ENCODE results near the gene CALM3.
"Not testable (repeated sequence)": the region's sequence is repeated elsewhere in the genome, so short reads cannot be mapped to it uniquely, and the experiment has no call there.

Gene CALM3

DNA sequence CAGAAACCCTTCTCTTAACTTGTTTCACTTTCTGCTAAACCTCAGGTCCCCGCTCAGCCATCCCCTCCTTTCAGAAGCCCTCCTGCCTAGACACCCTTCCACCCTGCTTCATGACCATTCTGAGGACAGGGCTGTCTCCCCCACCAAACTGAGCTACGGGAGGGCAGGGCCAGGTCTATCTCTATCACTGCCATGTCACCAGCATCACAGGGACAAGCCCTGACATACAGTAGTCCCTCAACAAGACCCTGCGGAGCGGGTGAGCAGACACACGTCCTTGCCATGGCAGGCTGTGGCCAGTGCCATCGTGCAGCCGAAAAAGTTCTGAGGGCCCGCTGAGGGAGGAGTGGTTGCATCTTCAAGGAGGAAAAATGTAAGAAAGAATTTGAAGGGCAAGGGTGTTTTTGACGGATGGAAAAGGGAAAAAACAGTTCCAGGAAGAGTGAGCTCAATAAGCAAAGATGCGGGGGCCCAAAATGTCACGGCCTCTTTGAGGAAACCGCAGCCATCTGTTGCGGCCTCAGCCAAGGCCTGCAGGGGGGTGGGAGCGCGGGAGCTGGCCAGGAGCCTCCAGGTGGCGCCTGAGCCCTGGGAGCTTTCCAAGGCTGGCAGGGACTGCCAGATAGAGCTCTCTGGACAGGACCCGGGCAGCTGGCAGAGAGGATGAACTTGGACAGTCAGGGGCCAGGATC lies 15.6 kb downstream of the CALM3 start:
- no peak for DNase-seq (ENCODE audit: low read depth)

DNA sequence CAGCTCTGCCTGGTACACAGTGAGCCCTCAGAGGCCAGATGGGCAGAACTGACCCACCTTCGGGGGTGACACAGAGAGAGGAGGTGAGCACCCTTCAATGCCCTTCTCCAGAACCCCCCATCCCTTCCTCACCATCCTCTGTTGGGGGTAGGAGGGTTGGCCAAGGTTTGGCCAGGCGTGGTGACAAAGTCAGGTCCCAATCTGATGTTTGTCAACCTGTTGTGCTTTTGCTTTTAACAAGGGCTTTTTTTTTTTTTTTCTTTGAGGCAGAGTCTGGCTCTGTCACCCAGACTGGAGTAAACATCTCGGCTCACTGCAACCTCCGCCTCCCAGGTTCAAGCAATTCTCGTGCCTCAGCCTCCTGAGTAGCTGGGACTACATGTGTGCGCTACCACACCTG lies 16.5 kb downstream of the CALM3 start:
- DNase-seq (ENCODE audit: low read depth): no peak

DNA sequence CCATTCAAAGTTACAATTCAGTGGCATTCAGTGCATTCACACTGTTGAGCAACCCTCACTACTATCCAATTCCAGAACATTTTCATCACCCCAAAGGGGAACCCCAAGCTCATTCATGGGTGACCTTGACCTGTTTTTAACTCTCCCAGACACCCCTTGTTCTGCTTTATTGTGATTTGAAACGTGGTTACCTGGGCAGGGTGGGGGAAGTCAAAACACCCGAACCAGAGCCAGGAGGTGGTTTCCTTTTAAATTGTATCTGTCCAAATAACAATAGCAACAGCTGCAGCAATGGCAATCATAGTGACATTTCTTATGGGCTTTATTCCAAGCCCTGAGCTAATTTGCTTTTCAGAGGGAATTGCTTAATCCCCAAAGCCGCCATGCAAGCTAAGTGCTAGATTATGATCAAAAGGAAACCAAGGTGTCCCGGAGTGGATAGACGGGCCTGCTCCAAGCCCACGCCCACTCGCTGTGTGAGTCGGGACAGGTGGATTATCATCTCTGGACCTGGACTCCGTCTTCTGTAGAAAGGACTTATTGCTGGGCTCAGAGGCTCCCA lies 17.6 kb downstream of the CALM3 start:
- peak; percentile 24 for DNase-seq (ENCODE audit: low read depth)

DNA sequence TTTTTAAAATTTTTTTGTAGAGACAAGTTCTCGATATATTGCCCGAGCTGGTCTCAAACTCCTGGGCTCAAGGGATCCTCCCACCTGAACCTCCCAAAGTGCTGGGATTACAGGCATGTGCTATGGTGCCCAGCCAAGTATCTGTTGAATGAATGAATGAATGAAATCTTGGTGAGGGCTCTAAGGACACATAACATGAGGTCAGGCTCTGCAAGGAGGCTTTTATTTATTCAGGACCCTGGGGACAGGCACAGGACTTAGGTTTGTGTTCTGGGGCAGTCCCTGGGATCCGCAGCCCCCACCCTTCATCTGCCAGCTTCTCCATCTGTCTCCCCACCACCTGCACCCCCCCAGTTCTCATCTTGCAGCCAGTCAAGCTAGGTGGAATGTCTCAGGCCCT lies 19.1 kb downstream of the CALM3 start:
- no peak for DNase-seq (ENCODE audit: low read depth)

DNA sequence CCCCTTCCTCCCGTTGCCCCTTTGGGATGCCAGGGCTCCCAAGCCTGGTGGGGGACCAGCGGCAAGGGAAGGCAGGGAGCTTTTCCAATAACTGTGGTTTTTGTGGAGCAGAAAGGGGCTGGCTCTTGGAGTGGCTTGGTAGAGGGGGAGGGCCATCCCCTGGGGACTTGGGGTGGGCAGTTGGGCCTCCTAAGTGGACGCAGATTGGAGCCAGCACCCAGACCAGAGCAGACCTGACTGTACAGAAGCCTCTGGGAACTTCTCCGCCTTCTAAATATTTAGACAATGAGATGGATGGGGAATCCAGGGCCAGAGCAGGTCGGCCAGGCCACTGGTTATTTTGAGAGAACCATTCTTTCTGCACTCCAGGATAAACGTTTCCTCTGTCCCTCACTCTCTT lies 19.6 kb downstream of the CALM3 start:
- peak; percentile 34 for DNase-seq (ENCODE audit: low read depth)

DNA sequence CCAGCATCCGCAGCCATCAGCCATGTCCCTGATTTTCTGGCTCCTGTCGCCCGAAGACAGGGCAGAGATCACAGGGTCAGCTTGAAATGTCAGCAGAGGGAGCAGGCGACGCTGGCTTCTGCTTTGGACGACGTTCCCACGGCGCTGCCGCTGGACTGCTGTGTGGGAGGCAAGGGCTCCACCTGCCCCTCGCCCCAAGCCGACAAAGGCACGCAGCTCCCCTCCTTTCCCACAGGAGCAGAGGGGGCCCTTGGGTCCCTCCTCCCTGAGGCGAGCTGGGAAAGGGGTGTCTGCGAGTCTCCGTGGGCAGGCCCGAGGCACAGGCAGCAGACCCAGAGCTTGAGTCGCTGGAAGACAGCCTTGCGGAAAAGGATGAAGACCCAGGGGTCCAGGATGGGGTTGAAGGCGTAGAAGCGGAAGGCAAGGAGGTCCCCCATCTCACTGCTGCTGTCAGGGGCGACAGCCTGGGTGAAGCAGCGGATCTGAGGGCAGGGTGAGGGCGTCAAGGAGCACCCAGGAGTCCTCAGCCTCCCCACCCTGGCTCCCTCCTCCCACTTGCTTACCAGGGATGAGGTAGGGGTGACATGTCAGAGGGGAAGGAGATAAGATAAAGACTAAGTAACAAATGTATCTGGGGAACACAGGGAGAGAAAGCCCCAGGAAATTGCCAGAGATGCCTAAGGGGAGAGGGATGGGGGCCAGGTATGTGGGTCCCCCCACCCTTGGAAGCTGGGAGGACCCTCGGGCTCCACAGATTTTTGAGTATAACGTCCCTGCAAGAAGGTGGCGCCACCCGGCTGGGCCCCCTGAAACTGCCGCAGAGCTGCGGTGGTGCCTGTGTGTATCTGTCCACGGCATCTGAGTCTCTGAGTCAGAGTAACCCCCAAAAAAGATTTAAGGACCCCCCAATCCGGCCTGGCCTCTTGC lies 20.3 kb downstream of the CALM3 start:
- no peak for DNase-seq (ENCODE audit: low read depth)

DNA sequence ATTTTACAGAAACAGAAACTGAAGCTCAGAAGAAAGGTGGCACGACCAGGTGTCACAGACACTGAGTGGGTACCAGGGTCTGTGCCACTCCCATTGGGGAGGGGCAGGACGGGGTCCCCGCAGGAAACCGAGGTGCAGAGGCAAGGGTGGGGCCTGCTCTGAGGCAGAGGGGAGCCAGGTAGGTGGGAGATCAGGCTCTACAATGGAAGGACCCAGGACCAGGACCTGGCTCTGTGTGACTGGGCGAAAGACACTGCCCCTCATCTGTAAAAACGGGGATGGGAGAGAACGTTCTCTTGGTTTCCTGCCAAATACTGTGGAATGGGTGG lies 21.0 kb downstream of the CALM3 start:
- DNase-seq (ENCODE audit: low read depth): no peak

DNA sequence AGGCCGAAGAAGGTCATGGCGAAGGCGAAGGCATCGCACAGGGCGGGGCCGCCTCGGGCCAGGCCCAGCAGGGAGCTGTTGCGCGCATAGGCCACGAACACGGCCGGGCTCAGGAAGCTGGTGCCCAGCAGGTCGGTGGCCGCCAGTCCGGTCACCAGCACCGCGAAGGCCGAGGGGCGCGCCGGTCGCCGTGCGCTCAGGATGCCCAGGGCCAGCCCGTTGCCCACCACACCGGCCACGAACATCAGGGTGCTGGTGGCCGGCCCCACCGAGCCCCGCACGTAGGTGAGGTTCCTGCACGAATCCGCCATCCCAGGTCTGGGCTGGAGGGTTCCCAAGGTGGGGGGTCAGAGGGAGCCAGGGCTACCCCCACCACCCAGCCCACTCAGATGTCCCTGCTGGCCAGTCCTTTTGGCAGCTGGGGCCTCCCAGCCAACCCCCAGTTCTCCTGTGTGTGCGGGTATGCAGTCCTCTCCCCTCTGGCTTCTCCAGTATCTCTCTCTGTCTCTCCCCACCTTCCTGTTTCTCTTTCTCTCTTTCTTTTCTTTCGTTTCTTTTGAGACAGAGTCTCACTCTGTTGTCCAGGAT lies 22.9 kb downstream of the CALM3 start:
- DNase-seq (ENCODE audit: low read depth): no peak

DNA sequence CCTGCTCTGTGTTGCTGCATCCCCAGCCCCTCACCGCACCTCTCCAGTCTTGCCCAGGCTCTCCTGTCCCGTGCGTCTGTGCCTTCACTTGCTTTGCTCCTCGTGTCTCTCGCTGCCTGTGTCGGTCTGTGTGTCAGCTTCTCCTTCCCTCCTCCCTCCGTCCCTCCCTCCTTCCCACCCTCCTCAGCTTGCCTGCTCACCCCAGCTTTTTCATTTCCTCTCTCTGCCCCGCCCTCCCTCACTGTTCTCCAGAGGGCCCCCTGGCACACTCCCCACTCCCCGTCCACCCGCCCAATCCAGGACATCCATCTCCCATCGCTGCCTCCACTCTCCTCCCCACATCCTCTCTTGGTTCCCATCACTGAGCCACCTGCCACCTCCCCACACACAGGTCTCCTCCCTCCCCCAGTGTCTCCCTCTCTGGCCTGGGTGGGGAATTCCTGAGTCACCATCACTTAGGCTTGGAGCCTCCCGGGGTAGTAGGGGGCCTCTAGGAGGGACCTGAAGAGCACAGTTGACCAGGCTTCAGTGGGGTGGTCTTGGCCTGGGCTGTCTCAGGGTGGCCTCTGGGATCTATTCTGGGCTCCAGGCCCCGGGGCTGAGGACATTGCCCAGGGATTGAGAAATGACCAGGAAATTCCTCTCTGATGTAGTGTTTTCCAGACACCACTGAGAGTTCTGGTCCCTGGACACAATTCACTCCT lies 24.0 kb downstream of the CALM3 start, which contains the start of gene PTGIR:
Gene PTGIR (minus strand): TSS at position 132 of the 704 bp plus-strand sequence. CDS start 864 bp downstream, outside the sequence.
- peak; percentile 78 for DNase-seq (ENCODE audit: low read depth)

DNA sequence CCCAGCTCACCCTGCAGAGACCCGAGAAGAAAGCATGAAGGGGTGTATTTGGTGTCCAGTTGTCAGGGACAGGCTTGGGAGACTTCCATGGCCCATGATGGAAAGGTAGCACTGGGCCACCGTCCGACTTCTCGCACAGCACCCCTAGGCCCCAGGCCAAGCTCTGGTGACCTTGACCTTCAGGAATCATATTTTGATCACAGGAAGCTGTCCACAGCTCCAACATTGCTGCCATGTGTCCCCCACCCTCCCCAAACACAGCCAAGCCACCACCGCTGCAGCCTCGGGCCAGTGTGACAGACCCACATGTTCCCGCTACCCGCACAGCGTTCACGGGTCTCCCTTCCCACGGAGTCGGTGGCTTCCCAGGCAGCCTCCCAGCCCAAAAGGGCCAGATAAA lies 24.6 kb downstream of the CALM3 start:
- no peak for DNase-seq (ENCODE audit: low read depth)

DNA sequence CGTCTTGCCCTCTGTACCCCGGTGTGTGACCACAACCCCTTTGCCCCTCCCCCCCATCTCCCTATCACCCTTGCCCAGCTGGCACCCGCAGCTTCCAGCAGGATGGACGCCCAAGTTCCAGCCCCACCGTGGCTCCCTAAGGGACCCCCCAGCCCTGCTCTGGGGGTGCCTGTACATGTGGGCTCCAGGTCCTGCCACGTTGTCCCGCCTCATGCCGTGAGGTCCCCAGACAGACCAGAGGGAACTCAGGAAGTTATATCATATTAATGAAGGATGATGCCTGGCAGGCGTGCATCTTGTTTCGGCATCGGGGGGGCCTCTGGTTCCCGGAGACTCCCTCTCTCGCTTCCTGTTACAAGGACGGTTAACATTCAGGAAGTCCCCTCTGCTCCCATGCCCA lies 25.3 kb downstream of the CALM3 start:
- DNase-seq (ENCODE audit: low read depth): no peak

DNA sequence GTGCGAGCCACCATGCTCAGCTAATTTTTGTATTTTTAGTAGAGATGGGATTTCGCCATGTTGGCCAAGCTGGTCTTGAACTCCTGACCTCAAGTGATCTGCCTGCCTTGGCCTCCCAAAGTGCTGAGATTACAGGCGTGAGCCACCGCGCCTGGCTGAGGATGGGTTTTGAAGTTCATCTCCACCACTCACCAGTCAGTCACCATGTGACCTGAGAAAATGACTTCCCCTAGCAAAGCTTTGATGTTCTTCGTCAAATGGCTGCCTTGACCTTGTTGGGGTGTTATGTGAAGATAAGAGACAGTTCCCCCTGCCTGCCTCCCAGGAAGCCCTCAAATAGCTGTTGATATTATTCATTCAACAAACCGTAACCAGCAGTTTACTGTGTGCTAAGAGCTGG lies 27.8 kb downstream of the CALM3 start:
- DNase-seq (ENCODE audit: low read depth): not testable (repeated sequence)

DNA sequence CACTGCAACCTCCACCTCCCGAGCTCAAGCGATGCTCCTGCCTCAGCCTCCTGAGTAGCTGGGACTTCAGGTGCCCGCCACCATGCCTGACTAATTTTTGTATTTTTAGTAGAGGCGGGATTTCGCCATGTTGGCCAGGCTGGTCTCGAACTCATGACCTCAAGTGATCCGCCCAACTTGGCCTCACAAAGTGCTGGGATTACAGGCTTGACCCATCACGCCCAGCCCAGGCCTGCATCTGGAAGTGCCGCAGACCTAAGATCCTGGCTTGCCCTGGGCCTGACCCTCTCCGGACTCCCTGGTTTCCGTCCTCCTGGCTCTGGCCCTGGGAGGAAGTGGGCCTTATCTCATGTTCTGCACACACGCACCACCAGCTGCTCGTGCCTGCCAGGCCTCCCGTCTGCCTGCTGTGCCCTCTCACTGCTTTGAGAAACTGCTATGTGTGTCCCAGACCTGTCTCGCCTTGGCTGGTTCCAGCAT lies 28.5 kb downstream of the CALM3 start:
- no peak for DNase-seq (ENCODE audit: low read depth)

DNA sequence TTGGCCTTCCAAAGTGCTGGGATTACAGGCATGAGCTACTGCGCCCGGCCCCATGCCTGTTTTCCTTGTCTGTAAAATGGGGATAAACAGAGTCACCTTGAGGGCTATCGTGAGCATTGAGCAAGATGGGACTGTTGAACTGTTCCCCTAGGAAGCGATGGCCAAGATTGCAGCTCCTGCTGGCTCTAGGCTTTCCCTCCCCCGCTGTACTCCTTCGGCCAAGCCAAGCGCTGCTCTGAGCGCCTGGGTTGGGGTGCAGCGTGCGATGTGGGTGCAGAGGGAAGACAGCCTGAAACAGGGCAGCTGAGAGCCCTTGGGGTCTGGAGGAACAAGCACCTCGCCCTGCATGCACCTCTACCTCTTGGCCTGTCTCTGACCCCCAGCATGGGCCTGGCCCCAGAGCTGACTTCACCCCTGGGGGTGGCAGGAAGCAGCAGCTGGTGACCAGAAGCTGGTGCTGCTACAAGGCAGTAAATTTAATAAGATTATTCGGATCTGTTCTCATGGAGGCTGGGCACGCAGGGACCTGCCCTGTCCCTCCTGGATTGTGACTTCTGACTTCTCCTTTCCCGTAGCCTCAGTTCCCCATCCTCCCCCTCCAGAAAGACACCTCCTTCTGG lies 29.6 kb downstream of the CALM3 start:
- no peak for DNase-seq (ENCODE audit: low read depth)

DNA sequence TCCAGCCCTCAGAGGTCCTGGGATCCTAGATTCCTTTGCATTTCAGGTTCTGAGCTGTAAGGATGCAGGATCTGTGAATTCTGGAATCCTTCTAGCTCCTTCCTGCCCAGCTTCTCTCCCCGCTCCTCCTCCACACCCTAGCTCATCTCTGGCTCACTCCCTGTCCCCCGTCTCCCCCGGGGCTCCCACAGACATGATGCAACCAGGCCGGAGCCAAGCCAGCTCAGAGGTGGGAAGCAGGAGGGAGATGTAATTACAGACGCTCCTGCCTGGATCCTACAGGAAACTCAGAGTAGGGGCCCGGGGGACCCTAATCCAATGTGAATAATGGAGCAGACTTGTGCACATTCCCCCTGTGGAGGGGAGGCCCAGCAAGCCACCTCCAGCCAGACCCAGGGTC lies 30.4 kb downstream of the CALM3 start:
- peak; percentile 31 for DNase-seq (ENCODE audit: low read depth)

DNA sequence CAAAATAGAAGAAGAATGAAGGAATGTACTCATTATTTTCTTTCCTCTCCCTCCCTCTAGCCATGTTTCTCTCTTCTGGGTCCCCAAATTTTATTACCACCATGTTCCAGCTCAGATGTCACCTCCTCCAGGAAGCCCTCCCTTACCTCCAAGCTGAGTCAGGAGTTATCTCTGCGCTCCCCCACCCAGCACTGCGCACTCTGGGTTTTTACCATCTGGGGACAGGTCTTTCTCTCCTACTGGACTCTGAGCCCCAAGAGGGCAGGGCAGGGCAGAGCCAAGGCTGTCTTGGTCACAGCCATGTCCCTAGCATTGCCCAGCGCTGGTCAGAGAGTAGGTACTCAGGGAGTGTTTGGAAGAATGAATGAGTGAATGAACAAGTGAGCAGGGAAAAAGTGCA lies 32.0 kb downstream of the CALM3 start:
- no peak for DNase-seq (ENCODE audit: low read depth)

DNA sequence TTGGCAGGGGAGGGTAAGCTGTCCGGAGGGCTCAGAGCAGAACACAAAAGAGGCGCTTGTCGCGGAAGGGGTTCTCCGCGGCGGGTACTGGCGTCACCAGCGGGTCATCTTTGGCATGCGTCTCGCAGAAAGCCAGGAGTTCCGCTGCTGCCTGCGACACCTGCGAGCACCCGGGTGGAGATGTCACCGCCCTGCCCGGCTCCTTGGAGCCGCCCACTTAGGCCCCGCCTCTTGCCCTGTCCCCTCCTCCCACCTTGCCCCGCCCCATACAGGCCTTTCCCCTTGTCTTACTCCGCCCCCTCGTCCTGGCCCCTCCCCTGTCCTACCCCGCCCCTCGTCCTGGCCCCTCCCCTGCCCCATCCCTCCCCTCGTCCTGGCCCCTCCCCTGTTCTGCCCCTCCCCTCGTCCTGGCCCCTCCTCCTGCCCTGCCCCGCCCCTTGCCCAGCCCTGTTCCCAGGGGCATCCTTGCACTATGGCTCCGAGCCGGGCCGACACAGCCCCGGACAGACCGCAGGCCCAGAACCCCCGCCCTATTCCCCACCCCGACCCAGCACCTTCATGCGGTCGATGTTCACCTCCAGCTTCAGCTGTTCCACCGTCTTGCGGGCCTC lies 33.0 kb downstream of the CALM3 start:
- no peak for DNase-seq (ENCODE audit: low read depth)

DNA sequence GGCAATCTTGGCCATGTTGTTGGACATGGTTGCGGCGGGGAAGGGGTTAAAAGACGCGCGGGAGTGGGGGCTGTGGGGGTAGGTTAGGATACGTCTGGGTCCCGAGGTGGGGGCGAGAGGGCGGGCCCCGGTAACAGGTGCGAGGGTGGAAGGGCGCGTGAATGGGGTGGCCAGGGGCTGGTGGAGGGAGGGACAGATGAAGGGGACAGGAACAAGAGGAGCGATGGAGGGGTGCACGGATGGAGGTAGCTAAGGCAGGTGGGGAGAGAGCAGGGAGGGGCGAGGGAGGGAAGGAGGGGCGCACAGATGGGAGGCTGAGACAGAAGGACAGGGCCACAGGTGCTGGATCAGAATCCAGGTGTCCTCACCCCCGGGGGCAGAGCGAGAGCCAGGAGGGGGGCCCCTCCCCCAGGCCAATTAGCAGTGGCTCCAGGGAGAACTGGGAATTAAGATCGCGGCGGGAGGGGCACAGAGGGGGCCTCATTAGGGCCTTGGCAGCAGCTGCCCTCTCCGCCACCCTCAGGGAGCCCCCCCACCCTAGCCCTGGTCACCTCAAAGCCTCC lies 33.6 kb downstream of the CALM3 start:
- DNase-seq (ENCODE audit: low read depth): no peak

DNA sequence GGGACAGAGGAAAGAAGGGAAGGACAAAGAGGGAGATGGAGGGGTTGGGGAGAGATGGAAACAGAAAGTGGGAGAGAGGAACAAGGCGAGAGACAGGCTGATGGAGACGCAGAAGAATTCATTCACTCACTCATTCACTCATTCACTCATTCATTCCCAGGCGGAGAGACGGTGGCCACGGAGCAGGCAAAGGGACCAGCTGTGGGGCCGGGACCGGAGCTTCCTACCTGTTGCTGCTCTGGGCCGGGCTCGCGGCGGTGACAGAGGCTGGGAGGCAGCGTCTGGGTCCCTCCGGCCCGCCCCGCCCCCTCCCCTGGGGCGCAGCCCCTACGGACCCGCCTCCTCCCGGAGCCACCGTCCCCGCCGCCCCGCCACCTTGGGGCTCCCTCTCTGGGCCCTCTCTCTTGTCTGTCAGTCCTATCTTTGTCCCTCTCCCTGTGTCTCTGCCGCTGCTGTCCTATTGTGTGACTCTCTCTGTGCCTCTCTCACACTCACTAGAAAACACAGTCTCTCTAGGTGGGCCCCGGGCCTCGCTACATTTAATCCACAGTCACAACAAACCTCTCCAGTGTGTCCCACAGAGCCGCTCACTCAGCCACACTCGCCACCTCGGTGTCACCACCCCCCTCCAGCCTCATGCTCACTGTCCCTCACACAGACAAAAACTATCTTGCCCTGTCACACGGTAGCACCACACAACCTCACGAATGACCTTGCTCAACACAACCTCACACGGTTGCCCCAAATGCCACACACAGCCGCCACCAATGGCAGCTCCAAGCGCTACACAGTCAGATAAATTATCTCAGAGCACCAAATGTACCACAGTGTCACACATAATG lies 35.0 kb downstream of the CALM3 start, which contains the start of gene GNG8:
Gene GNG8 (minus strand): TSS at position 283 of the 842 bp plus-strand sequence. CDS start 1,520 bp downstream, outside the sequence.
- no peak for DNase-seq (ENCODE audit: low read depth)

DNA sequence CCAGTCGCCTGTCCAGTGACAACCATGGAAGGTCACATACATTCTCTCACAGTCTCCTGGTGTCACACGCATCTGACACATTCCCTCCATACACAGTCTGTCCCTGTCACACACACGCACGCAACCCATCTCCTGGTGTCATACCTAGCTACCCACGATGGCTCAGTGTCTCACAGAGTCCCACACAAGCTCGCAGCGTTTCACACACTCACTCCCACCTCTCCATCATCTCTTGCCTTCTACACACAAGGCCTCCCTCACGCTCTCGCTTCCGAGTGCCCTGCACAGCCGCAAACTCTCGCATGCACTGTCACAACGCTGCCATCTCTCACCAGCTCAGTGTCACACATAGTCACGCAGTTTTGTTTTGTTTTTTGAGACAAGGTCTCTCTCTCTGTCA lies 36.1 kb downstream of the CALM3 start:
- no peak for DNase-seq (ENCODE audit: low read depth)

All from GM04503 (cell line).